Tibial nerve (tissue), 4 donors: ENCODE measurements around the gene DHRS12. TPM values are rescaled to one million over a fixed set of nuclear protein-coding genes. Genes with fewer than 3 reads are reported as not detected.

ENCODE experiments used
- DNase-seq, 2 donors: peaks; one replicate each; pipeline ENCODE4 v3.0.0-alpha.2; 2019; ENCODE audit warnings: low spot score in 2 of 2
- H3K27ac ChIP-seq, 4 donors: fragments of 200-600 bp; sonication (generic) in 3 of 4; one replicate each; pipeline ENCODE4 v1.5.1; 2017 to 2019; ENCODE audit warnings: mild to moderate bottlenecking in 1 of 4
- H3K27me3 ChIP-seq, 2 donors: fragments of 200-600 bp; sonication (generic) in 1 of 2; one replicate each; pipeline versions ENCODE4 v1.5.1 to v1.6.0; 2017 to 2019
- H3K36me3 ChIP-seq, 3 donors: fragments of 200-600 bp; sonication (generic); one replicate each; pipeline ENCODE4 v1.5.1; 2018 to 2019
- H3K4me1 ChIP-seq, 4 donors: fragments of 200-600 bp; sonication (generic) in 3 of 4; one replicate each; pipeline ENCODE4 v1.5.1; 2017 to 2019
- H3K4me3 ChIP-seq, 4 donors: fragments of 200-600 bp; sonication (generic) in 3 of 4; one replicate each; pipeline ENCODE4 v1.5.1; 2017 to 2019; ENCODE audit warnings: mild to moderate bottlenecking in 1 of 4, moderate library complexity in 1 of 4
- H3K9me3 ChIP-seq, 4 donors: fragments of 200-600 bp; sonication (generic) in 3 of 4; one replicate each; pipeline ENCODE4 v1.5.1; 2017 to 2019
- EP300 ChIP-seq, 2 donors: sonication (generic); formaldehyde crosslinking; IDR thresholded peaks; one replicate each; pipeline ENCODE4 v1.6.1; 2017; ENCODE audit warnings: antibody characterized with exemption in 2 of 2, mild to moderate bottlenecking in 1 of 2
- POLR2A ChIP-seq, 2 donors: fragments of 450-650 bp; IDR thresholded peaks; one replicate each; pipeline ENCODE4 v1.6.1; 2017; ENCODE audit warnings: antibody characterized with exemption in 2 of 2, mild to moderate bottlenecking in 2 of 2, moderate library complexity in 2 of 2
- WGBS, 2 donors: methylation state at CpG; one replicate each; pipeline ENCODE4 v1.1.5; 2018; 5-methylcytosine and 5-hydroxymethylcytosine counted together
- total RNA-seq, 4 donors: library from RNA; depleted of rRNA; stranded (reverse); fragments of >200 nt; gene quantifications; one replicate each; pipeline ENCODE4 v1.1.0, GENCODE V29; 2016
- TF ChIP-seq, protein P1 (sequence below), 5 experiments: fragments of 200-600 bp in 3 of 5; fragments of 450-650 bp in 2 of 5; sonication (generic) in 3 of 5; IDR thresholded peaks; one replicate each; pipeline ENCODE4 v1.5.1; 2016 to 2019; ENCODE audit warnings: antibody characterized with exemption in 5 of 5, mild to moderate bottlenecking in 3 of 5, moderate library complexity in 2 of 5

The DHRS12 gene
- total RNA-seq, 4 donors from 2014 or later = 12.3 to 19.5 (median 16.7) TPM

- TF ChIP-seq, protein P1, sequence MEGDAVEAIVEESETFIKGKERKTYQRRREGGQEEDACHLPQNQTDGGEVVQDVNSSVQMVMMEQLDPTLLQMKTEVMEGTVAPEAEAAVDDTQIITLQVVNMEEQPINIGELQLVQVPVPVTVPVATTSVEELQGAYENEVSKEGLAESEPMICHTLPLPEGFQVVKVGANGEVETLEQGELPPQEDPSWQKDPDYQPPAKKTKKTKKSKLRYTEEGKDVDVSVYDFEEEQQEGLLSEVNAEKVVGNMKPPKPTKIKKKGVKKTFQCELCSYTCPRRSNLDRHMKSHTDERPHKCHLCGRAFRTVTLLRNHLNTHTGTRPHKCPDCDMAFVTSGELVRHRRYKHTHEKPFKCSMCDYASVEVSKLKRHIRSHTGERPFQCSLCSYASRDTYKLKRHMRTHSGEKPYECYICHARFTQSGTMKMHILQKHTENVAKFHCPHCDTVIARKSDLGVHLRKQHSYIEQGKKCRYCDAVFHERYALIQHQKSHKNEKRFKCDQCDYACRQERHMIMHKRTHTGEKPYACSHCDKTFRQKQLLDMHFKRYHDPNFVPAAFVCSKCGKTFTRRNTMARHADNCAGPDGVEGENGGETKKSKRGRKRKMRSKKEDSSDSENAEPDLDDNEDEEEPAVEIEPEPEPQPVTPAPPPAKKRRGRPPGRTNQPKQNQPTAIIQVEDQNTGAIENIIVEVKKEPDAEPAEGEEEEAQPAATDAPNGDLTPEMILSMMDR (IDR thresholded peaks at IDR 0.05) = no peak
- TF ChIP-seq EP300 (IDR thresholded peaks at IDR 0.05) = no peak
- TF ChIP-seq POLR2A (IDR thresholded peaks at IDR 0.05) = no peak
- Histone ChIP-seq H3K36me3 (peaks cover 0 to 18% (median 0%) of the 10 kb centered on the region in 3 donors), H3K27ac (peak overlapping the region; percentile 96 to 100 (median 98)), H3K4me3 (peak overlapping the region; percentile 65 to 95 (median 68)), H3K9me3 (no peaks in the 10 kb centered on the region), H3K4me1 (peaks cover 6 to 55% (median 24%) of the 10 kb centered on the region in 4 donors), H3K27me3 (no peaks in the 10 kb centered on the region)
- no peak for DNase-seq
- 36 to 38% methylated on average over 9 of the region's 9 CpGs for WGBS, 2 donors
Observed at GRCh38 chr13:51802631-51803418, 1.1 kb downstream of the DHRS12 start.

GRCh38 chr13:51801631-51802099, 2.3 kb downstream of the DHRS12 start:
- H3K4me1 ChIP-seq = peaks cover 6 to 49% (median 24%) of the 10 kb centered on the region in 4 donors
- peak overlapping the region; percentile 96 to 100 (median 98) for H3K27ac ChIP-seq

DNA sequence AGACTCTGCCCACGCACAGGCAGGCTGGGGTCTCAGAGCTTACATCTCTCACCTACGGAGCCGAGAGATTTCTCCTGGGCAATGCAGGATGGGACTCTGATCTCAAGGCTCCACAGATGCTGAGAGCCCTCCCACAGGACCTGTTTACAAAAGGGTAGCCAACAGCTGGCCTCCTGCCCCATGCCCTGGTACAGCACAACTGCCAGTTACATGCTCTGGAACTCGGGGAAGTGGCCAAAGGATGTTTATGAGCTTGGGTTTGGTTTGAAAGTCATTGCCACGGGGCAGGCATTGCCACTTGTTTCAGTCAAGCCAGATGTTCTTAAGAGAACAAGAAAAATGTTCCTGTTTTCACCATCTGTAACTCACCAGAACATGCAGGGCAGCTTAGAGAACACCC, 3.5 kb downstream of the DHRS12 start:
- Histone ChIP-seq H3K27me3 (no peaks in the 10 kb centered on the region), H3K36me3 (peaks cover 0 to 38% (median 0%) of the 10 kb centered on the region in 3 donors), H3K9me3 (no peaks in the 10 kb centered on the region), H3K4me3 (no peak overlapping the region), H3K27ac (peak overlapping the region in 3 of 4 donors; percentile 96 to 100 (median 96)), H3K4me1 (peaks cover 6 to 45% (median 24%) of the 10 kb centered on the region in 4 donors)
- no peak for TF ChIP-seq EP300 (IDR thresholded peaks at IDR 0.05)
- TF ChIP-seq POLR2A (IDR thresholded peaks at IDR 0.05) = no peak
- TF ChIP-seq, protein P1 (IDR thresholded peaks at IDR 0.05) = no peak
- no peak for DNase-seq
- 81 to 84% methylated on average over 5 of the region's 5 CpGs for WGBS, 2 donors

More at GRCh38 chr13:51801631-51802099, 2.3 kb downstream of the DHRS12 start:
- no peak for TF ChIP-seq POLR2A (IDR thresholded peaks at IDR 0.05)
- no peak for TF ChIP-seq EP300 (IDR thresholded peaks at IDR 0.05)
- TF ChIP-seq, protein P1 (IDR thresholded peaks at IDR 0.05) = peak in 1 of 5 experiments; percentile 36
- H3K36me3 ChIP-seq = peaks cover 0 to 30% (median 0%) of the 10 kb centered on the region in 3 donors
- no peaks in the 10 kb centered on the region for H3K9me3 ChIP-seq
- no peak overlapping the region for H3K4me3 ChIP-seq
- no peaks in the 10 kb centered on the region for H3K27me3 ChIP-seq
- WGBS, 2 donors = 25 to 47% methylated on average over 7 of the region's 7 CpGs
- peak; percentile 50 to 57 for DNase-seq

- H3K9me3 ChIP-seq = no peaks in the 10 kb centered on the region
- TF ChIP-seq EP300 (IDR thresholded peaks at IDR 0.05) = no peak
- TF ChIP-seq POLR2A (IDR thresholded peaks at IDR 0.05) = no peak
- TF ChIP-seq, protein P1 (IDR thresholded peaks at IDR 0.05) = no peak
- H3K27me3 ChIP-seq = no peaks in the 10 kb centered on the region
- H3K4me1 ChIP-seq = peaks cover 6 to 35% (median 24%) of the 10 kb centered on the region in 4 donors
- 84 to 89% methylated on average over 8 to 12 of the region's 12 CpGs for WGBS, 2 donors
- H3K4me3 ChIP-seq = no peak overlapping the region
- no peak for DNase-seq
- H3K27ac ChIP-seq = no peak overlapping the region
- peaks cover 0 to 44% (median 0%) of the 10 kb centered on the region in 3 donors for H3K36me3 ChIP-seq
Observed at GRCh38 chr13:51799261-51799660, 4.7 kb downstream of the DHRS12 start.
